Stomach smooth muscle (tissue), 2 donors: ENCODE results near the gene GLIPR1.

Experiments used
- H3K27ac ChIP-seq: one replicate; pipeline ENCODE4 v1.7.0; 2013; ENCODE audit warnings: mild to moderate bottlenecking, low read length, inconsistent platforms
- H3K27me3 ChIP-seq, 2 donors: one replicate each; pipeline ENCODE4 v1.7.0; 2013; ENCODE audit warnings: low read length in 2 of 2; ENCODE audit not compliant: insufficient read depth in 2 of 2, control insufficient read depth in 1 of 2
- H3K36me3 ChIP-seq, 2 donors: one replicate each; pipeline ENCODE4 v1.7.0; 2013; ENCODE audit warnings: low read length in 2 of 2; ENCODE audit not compliant: control insufficient read depth in 2 of 2, insufficient read depth in 2 of 2
- H3K4me1 ChIP-seq: one replicate; pipeline ENCODE4 v1.7.0; 2013; ENCODE audit warnings: low read length; ENCODE audit not compliant: control insufficient read depth, insufficient read depth
- H3K4me3 ChIP-seq, 2 donors: one replicate each; pipeline ENCODE4 v1.7.0; 2013; ENCODE audit warnings: low read length in 2 of 2
- H3K9ac ChIP-seq, 2 donors: one replicate each; pipeline ENCODE4 v1.7.0; 2013; ENCODE audit warnings: low read length in 2 of 2, mild to moderate bottlenecking in 1 of 2
- H3K9me3 ChIP-seq, 2 donors: one replicate each; pipeline ENCODE4 v1.7.0; 2013; ENCODE audit warnings: low read length in 2 of 2; ENCODE audit not compliant: control insufficient read depth in 2 of 2
- donor health status: healthy.
- donor health status: Pancreatic carcinoma.

GLIPR1 gene

DNA sequence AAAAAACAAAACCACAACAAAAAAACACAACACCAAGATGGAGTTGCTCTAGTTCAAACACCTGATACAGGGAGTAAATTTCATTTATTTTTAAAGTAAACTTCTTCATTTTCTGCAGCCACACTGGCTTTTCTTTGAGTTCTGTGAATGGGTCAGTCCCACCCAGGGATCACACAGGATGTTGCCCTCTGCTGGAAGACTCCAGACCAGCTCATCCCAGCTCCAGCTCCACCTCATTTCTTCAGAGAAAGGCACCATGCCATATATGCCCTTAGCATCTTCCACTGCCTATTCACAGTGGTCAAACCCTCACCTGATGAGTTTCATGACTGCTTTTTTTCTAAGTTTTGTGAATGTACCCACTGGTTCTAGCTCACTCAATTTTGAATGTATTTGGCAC, 8.0 kb downstream of the GLIPR1 start:
- H3K27ac ChIP-seq, result no peak overlapping the region
- H3K4me3 ChIP-seq, result no peak overlapping the region
- no peaks in the 10 kb centered on the region for H3K9me3 ChIP-seq
- H3K9ac ChIP-seq, result no peak overlapping the region
- peaks cover 0 to 6% of the 10 kb centered on the region in 2 donors for H3K36me3 ChIP-seq
- H3K4me1 ChIP-seq, result peaks cover 14% of the 10 kb centered on the region
- no peaks in the 10 kb centered on the region for H3K27me3 ChIP-seq

DNA sequence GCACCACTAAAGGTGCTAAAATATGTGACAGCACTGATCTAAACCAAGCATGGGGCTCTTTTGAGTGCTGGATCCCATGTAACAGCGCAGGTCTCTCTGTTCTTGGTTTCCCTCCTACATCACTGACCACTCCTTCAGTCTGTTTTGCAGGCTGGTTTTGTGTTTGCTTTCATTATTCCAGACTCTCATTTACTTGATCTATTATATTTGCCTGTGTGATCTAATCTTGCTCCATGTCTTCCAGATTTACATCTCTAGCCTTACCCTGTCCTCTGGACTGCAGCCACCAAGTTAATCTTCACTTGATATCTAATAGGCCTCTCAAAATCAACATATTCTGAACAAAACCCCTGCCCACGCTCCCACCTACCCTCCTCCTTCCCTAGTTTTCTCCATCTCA, 8.6 kb downstream of the GLIPR1 start:
- H3K4me1 ChIP-seq, result peaks cover 9% of the 10 kb centered on the region
- H3K36me3 ChIP-seq, result peaks cover 0 to 9% of the 10 kb centered on the region in 2 donors
- H3K9me3 ChIP-seq, result no peaks in the 10 kb centered on the region
- H3K9ac ChIP-seq, result no peak overlapping the region
- peak overlapping the region; percentile 31 for H3K27ac ChIP-seq
- H3K4me3 ChIP-seq, result no peak overlapping the region
- no peaks in the 10 kb centered on the region for H3K27me3 ChIP-seq

GRCh38 chr12:75489613-75490210, 9.2 kb downstream of the GLIPR1 start:
- no peak overlapping the region for H3K9ac ChIP-seq
- H3K4me3 ChIP-seq, result no peak overlapping the region
- no peaks in the 10 kb centered on the region for H3K9me3 ChIP-seq
- peak overlapping the region; percentile 31 for H3K27ac ChIP-seq
- H3K27me3 ChIP-seq, result no peaks in the 10 kb centered on the region
- H3K36me3 ChIP-seq, result peaks cover 0 to 9% of the 10 kb centered on the region in 2 donors
- peaks cover 6% of the 10 kb centered on the region for H3K4me1 ChIP-seq

GRCh38 chr12:75491169-75491568, 10.6 kb downstream of the GLIPR1 start:
- Histone ChIP-seq H3K4me1 (peaks cover 6% of the 10 kb centered on the region), H3K4me3 (no peak overlapping the region), H3K27me3 (no peaks in the 10 kb centered on the region), H3K9ac (no peak overlapping the region), H3K27ac (no peak overlapping the region), H3K9me3 (no peaks in the 10 kb centered on the region), H3K36me3 (peaks cover 3 to 17% of the 10 kb centered on the region in 2 donors)

DNA sequence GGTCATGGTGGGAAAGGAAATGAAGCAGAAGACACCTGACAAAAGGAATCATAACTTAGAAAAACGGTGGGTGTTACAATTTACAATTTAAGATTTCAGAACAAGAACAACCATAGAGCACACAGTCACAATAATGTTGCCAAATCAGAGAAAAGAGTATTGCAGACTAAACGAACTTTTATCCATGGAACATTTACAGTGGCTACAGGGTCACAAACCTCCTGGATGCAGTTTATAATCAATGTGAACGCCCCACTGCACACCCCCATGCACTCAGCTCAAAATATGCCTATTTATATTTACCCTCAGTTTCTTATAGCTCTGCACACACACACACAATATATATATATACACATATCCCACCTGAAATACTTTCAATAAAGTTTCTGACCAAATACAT, 22.9 kb downstream of the GLIPR1 start:
- no peaks in the 10 kb centered on the region for H3K27me3 ChIP-seq
- H3K9me3 ChIP-seq, result no peaks in the 10 kb centered on the region
- no peak overlapping the region for H3K9ac ChIP-seq
- peaks cover 22 to 32% of the 10 kb centered on the region in 2 donors for H3K36me3 ChIP-seq
- H3K27ac ChIP-seq, result no peak overlapping the region
- no peak overlapping the region for H3K4me3 ChIP-seq
- H3K4me1 ChIP-seq, result no peaks in the 10 kb centered on the region

DNA sequence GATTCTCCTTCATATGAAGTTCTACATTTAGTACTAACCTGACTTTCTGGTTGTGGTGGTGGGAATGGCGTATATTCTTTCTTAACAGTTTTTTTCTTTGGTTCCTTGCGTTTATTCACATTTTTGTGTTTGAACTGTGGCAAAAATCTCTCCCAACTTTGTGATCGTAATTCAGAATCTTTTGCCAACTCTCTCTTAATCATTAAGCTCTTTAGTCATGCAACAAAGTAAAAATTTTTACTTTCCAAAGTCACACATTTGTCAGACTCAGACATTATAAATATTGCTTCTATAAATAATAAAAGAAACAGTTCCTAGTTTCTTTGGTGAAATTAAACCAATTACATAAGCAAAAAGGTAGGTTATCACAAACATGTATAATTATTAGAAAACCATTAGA, 23.3 kb downstream of the GLIPR1 start:
- Histone ChIP-seq H3K27me3 (no peaks in the 10 kb centered on the region), H3K27ac (no peak overlapping the region), H3K9ac (no peak overlapping the region), H3K4me3 (no peak overlapping the region), H3K36me3 (peaks cover 22 to 32% of the 10 kb centered on the region in 2 donors), H3K9me3 (no peaks in the 10 kb centered on the region), H3K4me1 (no peaks in the 10 kb centered on the region)

DNA sequence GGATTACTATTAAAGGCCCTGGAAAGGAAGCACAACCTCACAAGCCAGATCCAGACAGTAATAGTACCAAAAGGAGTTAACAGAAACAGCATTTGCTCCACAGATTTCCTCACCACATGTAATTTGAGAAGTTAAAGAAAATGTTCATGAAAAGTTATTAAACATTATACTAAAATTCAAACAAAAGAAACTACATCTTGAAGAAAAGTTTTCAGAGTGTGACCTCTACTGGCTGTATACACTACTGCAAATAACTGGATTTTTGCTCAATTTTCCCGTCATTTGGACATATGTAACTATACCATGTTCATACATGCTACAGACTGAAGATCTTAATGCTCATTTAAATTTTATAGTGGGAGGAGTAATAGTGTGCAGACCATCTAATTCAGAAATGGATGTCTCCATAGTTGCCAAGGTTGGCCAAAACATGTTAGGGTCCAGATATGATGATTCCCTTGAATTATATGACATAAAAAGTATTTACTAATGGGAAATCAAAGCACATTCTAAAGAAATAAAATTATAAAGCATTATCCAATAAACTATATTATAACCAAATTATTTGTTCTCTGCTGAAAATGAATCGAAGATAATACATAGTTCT, 25.3 kb downstream of the GLIPR1 start:
- no peak overlapping the region for H3K9ac ChIP-seq
- H3K4me1 ChIP-seq, result peaks cover 11% of the 10 kb centered on the region
- H3K4me3 ChIP-seq, result no peak overlapping the region
- H3K27me3 ChIP-seq, result no peaks in the 10 kb centered on the region
- peaks cover 20 to 27% of the 10 kb centered on the region in 2 donors for H3K36me3 ChIP-seq
- H3K27ac ChIP-seq, result no peak overlapping the region
- no peaks in the 10 kb centered on the region for H3K9me3 ChIP-seq

GRCh38 chr12:75507086-75507485, 26.5 kb downstream of the GLIPR1 start:
- Histone ChIP-seq H3K4me3 (no peak overlapping the region), H3K9ac (no peak overlapping the region), H3K27me3 (no peaks in the 10 kb centered on the region), H3K9me3 (no peaks in the 10 kb centered on the region), H3K27ac (no peak overlapping the region), H3K4me1 (peaks cover 11% of the 10 kb centered on the region), H3K36me3 (peaks cover 14 to 19% of the 10 kb centered on the region in 2 donors)

GRCh38 chr12:75508159-75508558, 27.6 kb downstream of the GLIPR1 start:
- H3K9ac ChIP-seq, result no peak overlapping the region
- H3K4me3 ChIP-seq, result no peak overlapping the region
- H3K27ac ChIP-seq, result no peak overlapping the region
- H3K4me1 ChIP-seq, result peaks cover 11% of the 10 kb centered on the region
- H3K36me3 ChIP-seq, result peaks cover 4 to 8% of the 10 kb centered on the region in 2 donors
- no peaks in the 10 kb centered on the region for H3K27me3 ChIP-seq
- no peaks in the 10 kb centered on the region for H3K9me3 ChIP-seq

DNA sequence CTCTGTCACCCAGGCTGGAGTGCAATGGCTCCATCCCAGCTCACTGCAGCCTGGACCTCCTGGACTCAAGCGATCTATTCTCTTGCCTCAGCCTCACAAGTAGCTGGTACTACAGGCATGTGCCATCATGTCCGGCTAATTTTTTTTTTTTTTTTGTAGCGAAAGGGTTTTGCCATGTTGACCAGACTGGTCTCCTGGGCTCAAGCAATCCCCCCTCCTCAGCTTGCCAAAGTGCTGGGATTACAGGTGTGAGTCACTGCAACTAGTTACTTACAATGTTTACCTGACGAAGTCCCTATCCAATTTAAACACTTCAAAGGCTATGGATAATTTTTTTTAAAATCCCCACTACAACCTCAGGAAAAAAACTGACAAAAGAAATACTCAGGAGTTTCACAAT, 29.1 kb downstream of the GLIPR1 start:
- Histone ChIP-seq H3K27me3 (no peaks in the 10 kb centered on the region), H3K9me3 (no peaks in the 10 kb centered on the region), H3K4me1 (peaks cover 11% of the 10 kb centered on the region), H3K36me3 (peaks cover 3 to 4% of the 10 kb centered on the region in 2 donors), H3K4me3 (no peak overlapping the region), H3K9ac (no peak overlapping the region), H3K27ac (no peak overlapping the region)
